ENCODE measurements around the gene TFRC.
"Not testable (repeated sequence)": the region's sequence is repeated elsewhere in the genome, so short reads cannot be mapped to it uniquely, and the experiment has no call there.

GRCh38 chr3:196056371-196056770 is 25.5 kb downstream of the TFRC start:
- TF ChIP-seq, protein P1, sequence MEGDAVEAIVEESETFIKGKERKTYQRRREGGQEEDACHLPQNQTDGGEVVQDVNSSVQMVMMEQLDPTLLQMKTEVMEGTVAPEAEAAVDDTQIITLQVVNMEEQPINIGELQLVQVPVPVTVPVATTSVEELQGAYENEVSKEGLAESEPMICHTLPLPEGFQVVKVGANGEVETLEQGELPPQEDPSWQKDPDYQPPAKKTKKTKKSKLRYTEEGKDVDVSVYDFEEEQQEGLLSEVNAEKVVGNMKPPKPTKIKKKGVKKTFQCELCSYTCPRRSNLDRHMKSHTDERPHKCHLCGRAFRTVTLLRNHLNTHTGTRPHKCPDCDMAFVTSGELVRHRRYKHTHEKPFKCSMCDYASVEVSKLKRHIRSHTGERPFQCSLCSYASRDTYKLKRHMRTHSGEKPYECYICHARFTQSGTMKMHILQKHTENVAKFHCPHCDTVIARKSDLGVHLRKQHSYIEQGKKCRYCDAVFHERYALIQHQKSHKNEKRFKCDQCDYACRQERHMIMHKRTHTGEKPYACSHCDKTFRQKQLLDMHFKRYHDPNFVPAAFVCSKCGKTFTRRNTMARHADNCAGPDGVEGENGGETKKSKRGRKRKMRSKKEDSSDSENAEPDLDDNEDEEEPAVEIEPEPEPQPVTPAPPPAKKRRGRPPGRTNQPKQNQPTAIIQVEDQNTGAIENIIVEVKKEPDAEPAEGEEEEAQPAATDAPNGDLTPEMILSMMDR (conservative IDR thresholded peaks at IDR 0.05; ENCODE audit: low read length): not testable (repeated sequence)
- not testable (repeated sequence) for TF ChIP-seq EZH2phosphoT487 (IDR thresholded peaks at IDR 0.05; ENCODE audit: borderline replicate concordance)
